Measurements from ENCODE around the gene MRPL20.
A peak's percentile ranks its signal among the peaks of the same experiment; 100 is the strongest.

The MRPL20 gene

GRCh38 chr1:1361982-1362423, 45.1 kb downstream of the MRPL20 start:
- peak overlapping the region; percentile 29 for H3K4me3 ChIP-seq (ENCODE audit: low read length)
- TF ChIP-seq, protein P1, sequence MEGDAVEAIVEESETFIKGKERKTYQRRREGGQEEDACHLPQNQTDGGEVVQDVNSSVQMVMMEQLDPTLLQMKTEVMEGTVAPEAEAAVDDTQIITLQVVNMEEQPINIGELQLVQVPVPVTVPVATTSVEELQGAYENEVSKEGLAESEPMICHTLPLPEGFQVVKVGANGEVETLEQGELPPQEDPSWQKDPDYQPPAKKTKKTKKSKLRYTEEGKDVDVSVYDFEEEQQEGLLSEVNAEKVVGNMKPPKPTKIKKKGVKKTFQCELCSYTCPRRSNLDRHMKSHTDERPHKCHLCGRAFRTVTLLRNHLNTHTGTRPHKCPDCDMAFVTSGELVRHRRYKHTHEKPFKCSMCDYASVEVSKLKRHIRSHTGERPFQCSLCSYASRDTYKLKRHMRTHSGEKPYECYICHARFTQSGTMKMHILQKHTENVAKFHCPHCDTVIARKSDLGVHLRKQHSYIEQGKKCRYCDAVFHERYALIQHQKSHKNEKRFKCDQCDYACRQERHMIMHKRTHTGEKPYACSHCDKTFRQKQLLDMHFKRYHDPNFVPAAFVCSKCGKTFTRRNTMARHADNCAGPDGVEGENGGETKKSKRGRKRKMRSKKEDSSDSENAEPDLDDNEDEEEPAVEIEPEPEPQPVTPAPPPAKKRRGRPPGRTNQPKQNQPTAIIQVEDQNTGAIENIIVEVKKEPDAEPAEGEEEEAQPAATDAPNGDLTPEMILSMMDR (conservative IDR thresholded peaks at IDR 0.05; ENCODE audit: low read length), result peak; percentile 61
- peak; percentile 90 for DNase-seq (ENCODE audit: low read depth)

DNA sequence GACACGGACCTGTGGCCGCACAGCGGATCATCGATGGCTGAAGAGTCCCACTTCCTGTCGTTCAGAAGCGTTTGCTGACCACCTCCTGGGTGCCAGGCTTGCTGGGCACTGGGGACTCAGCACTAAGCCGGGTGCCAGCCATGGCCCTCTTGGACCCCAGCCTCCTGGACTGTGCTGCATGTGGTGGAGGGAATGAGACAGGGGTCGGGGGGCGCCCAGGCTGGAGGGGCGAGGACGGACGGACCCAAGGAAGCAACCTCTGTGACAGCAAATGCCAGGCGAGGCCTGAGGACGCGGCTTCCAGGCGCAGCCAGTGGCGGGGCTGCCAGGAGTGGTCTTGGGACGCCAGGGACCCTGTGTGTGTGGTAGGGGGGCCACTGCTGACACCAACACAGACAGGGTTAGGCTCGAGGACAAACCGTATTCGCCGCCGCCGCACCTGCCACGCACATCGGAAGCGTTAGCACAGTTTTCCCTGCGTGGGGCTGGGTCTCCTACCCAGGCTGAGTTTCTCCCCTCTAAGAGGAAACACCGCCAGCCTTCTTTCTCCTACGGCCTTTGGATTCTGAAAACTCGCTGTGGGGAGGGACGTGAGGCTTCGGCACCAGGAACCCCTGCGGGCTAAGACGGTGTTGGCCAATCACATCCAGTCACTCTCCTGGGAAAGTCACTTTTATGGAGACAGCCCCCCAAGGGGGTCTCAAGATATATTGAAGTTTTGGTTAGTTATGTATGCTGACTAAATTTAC, 45.7 kb downstream of the MRPL20 start:
- H3K4me3 ChIP-seq (ENCODE audit: low read length), result peak overlapping the region; percentile 29
- TF ChIP-seq, protein P1 (conservative IDR thresholded peaks at IDR 0.05; ENCODE audit: low read length), result no peak
- DNase-seq (ENCODE audit: low read depth), result no peak

GRCh38 chr1:1360506-1361169, 46.5 kb downstream of the MRPL20 start:
- TF ChIP-seq, protein P1 (conservative IDR thresholded peaks at IDR 0.05; ENCODE audit: low read length), result no peak
- peak; percentile 97 for DNase-seq (ENCODE audit: low read depth)
- peak overlapping the region; percentile 23 for H3K4me3 ChIP-seq (ENCODE audit: low read length)

DNA sequence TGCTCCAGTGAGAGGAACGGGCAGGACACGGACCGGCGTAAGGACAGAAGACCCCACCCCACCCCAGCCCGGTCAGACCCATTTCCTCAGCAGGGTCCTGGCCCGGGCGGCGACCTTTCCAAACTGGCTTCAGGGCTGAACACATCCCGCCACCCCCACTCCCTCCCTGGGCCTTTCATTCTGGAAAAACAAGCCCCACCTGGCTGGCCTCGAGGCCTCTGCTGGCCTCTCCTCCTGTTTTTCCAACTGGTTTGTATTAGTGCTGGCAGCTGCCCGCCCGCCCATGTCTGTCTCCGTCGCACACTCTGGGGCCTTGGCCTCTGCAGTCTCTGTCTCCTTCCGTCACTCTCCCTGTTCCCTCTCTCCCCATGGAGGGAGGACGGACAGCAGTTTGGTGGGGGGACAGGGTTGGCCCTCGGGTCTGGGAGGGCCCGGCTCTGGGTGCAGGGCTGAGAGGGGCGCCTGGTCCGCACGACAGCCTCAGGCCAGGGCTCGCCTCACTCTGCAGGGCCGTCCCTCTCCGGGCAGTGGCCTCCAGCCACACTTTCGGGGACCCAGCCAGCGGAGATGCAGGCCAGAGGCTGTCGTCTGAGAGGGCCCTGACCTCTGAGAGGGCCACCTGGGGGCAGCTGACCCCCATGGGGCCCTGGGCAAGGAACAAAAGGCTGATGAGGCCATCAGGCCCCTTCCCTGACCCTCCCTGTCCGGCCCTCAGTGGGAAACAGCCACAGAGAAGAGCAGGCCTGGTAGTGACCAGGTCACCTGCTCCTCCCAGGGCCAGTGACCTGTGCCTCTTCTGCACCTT, 47.2 kb downstream of the MRPL20 start:
- TF ChIP-seq, protein P1 (conservative IDR thresholded peaks at IDR 0.05; ENCODE audit: low read length), result no peak
- DNase-seq (ENCODE audit: low read depth), result peak; percentile 90
- peak overlapping the region; percentile 93 for H3K4me3 ChIP-seq (ENCODE audit: low read length)

GRCh38 chr1:1359308-1359663, 47.8 kb downstream of the MRPL20 start:
- TF ChIP-seq, protein P1 (conservative IDR thresholded peaks at IDR 0.05; ENCODE audit: low read length), result no peak
- peak; percentile 88 for DNase-seq (ENCODE audit: low read depth)
- H3K4me3 ChIP-seq (ENCODE audit: low read length), result peak overlapping the region; percentile 93

GRCh38 chr1:1358433-1359271, 48.4 kb downstream of the MRPL20 start, which contains the start of gene MXRA8:
Gene MXRA8 (minus strand): TSS chr1:1358555. CDS start chr1:1358504, 51 bp downstream.
- peak; percentile 94 for DNase-seq (ENCODE audit: low read depth)
- H3K4me3 ChIP-seq (ENCODE audit: low read length), result peak within 1 kb of the TSS; percentile 93

More at GRCh38 chr1:1358433-1359271, 48.4 kb downstream of the MRPL20 start, which contains the start of gene MXRA8:
- TF ChIP-seq, protein P1 (conservative IDR thresholded peaks at IDR 0.05; ENCODE audit: low read length), result no peak

Measured in AG10803 (cell line).